GM12878 (cell line): ENCODE results near the gene MRGPRG. TPM values are rescaled to one million over a fixed set of nuclear protein-coding genes. Genes with fewer than 3 reads are reported as not detected.
"Not testable (repeated sequence)": the region's sequence is repeated elsewhere in the genome, so short reads cannot be mapped to it uniquely, and the experiment has no call there.

Experiments used
- ATAC-seq: fragments of 200-7000 bp; cut with Tn5 transposase; 3 replicates; pipeline ENCODE4 v1.9.1; 2020; ENCODE audit warnings: mild to moderate bottlenecking, moderate library complexity
- BruUV-seq: library from RNA; stranded (reverse); fragments of 400-500 nt; replicated peaks from 2 replicates; lab custom pipeline; 2021; lab: Mats Ljungman, UMichigan
- CTCF ChIA-PET: fragments of 300-600 bp; sonication (Branson Sonifier 250); formaldehyde crosslinking; extraction: SDS; loops from one replicate; lab custom pipeline; 2021; ENCODE audit warnings: inconsistent platforms; lab: Yijun Ruan, JAX
- POLR2A ChIA-PET: fragments of 350-600 bp; formaldehyde crosslinking; extraction: SDS; loops from one replicate; lab custom pipeline; 2021; ENCODE audit warnings: inconsistent platforms; lab: Charles Lee
- RAD21 ChIA-PET: fragments of 300-600 bp; sonication (Branson Sonifier 250); formaldehyde crosslinking; loops from one replicate; lab custom pipeline; 2023; ENCODE audit warnings: antibody characterized with exemption; ENCODE audit not compliant: unreplicated experiment; lab: Charles Lee
- SMC1A ChIA-PET: fragments of 300-600 bp; sonication (Branson Sonifier 250); formaldehyde crosslinking; loops from one replicate; lab custom pipeline; 2023; ENCODE audit not compliant: unreplicated experiment, uncharacterized antibody; lab: Charles Lee
- DNase-seq: peaks from one replicate; pipeline ENCODE4 v3.0.0-alpha.2; 2011; ENCODE audit warnings: low read depth, low spot score
- FAIRE-seq: peaks from 3 replicates; lab custom pipeline; 2011; peaks lifted over from hg19 to GRCh38; lab: Jason Lieb, UNC
- H2AFZ ChIP-seq: 2 replicates; pipeline ENCODE4 v1.6.0; 2011; ENCODE audit warnings: low read depth, low read length, control low read depth; ENCODE audit not compliant: control insufficient read depth
- H3K27ac ChIP-seq: 2 replicates; pipeline ENCODE4 v1.5.1; 2011; ENCODE audit warnings: control low read depth; ENCODE audit not compliant: control insufficient read depth, insufficient read depth
- H3K27me3 ChIP-seq, 2 experiments: replicated peaks in 1 of 2; 2 replicates each; pipeline versions ENCODE4 v1.6.0 to v1.6.1; 2011; ENCODE audit warnings: low read length in 1 of 2; ENCODE audit not compliant: control insufficient read depth in 2 of 2, insufficient read depth in 2 of 2
- H3K36me3 ChIP-seq, 2 experiments: 2 replicates each; pipeline ENCODE4 v1.5.1; 2011; ENCODE audit warnings: low read length in 1 of 2; ENCODE audit not compliant: control insufficient read depth in 2 of 2, insufficient read depth in 2 of 2
- H3K4me1 ChIP-seq: 2 replicates; pipeline ENCODE4 v1.6.1; 2011; ENCODE audit warnings: mild to moderate bottlenecking, low read length, moderate library complexity, mixed read lengths; ENCODE audit not compliant: control insufficient read depth, insufficient read depth
- H3K4me2 ChIP-seq: 2 replicates; pipeline ENCODE4 v1.6.0; 2011; ENCODE audit warnings: control low read depth; ENCODE audit not compliant: control insufficient read depth, insufficient read depth
- H3K4me3 ChIP-seq: fragments of 200-600 bp; sonication (generic); 2 replicates; pipeline ENCODE4 v1.5.1; 2016
- H3K79me2 ChIP-seq: 2 replicates; pipeline ENCODE4 v1.6.0; 2011; ENCODE audit warnings: low read length; ENCODE audit not compliant: control insufficient read depth, insufficient read depth
- H3K9ac ChIP-seq: 2 replicates; pipeline ENCODE4 v1.8.0; 2011; ENCODE audit warnings: low read length, control low read depth, mixed read lengths; ENCODE audit not compliant: control insufficient read depth, insufficient read depth
- H3K9me3 ChIP-seq: replicated peaks from 3 replicates; pipeline ENCODE4 v1.5.1; 2011; ENCODE audit warnings: mild to moderate bottlenecking, low read length; ENCODE audit not compliant: control insufficient read depth, insufficient read depth
- H4K20me1 ChIP-seq: 2 replicates; pipeline ENCODE4 v1.6.0; 2011; ENCODE audit not compliant: control insufficient read depth, insufficient read depth
- WGBS: methylation state at CpG from one replicate; pipeline ENCODE4 v1.1.6; 2016; ENCODE audit warnings: low lambda C conversion rate; ENCODE audit not compliant: insufficient replicate concordance, insufficient coverage; ENCODE audit errors: missing lambda C conversion rate; 5-methylcytosine and 5-hydroxymethylcytosine counted together
- in situ Hi-C: fragments of 300-500 bp; cut with MboI; formaldehyde crosslinking; loops from 9 replicates; pipeline ENCODE4 v1.14.3; 2018; ENCODE audit warnings: mixed read lengths
- intact Hi-C: fragments of 100-400 bp; cut with micrococcal nuclease; formaldehyde crosslinking; loops from one replicate; pipeline ENCODE4 v1.14.2; 2022; ENCODE audit not compliant: unreplicated experiment
- polyA plus RNA-seq, 11 experiments: library from polyadenylated mRNA; depleted of rRNA in 4 of 11; unstranded in 6 of 11; stranded (reverse) in 5 of 11; fragments of >200 nt; fragmentation: Nextera tagmentation in 4 of 11; fragmentation: Illumina TruSeq in 1 of 11; extraction: Ambion mirVana in 4 of 11; extraction: Trizol in 1 of 11; gene quantifications; 1 replicate in 1 of 11; 2 replicates in 10 of 11; pipeline versions ENCODE4 v1.2.1 to v1.2.3, GENCODE V29; 2011 to 2016; ENCODE audit warnings: inconsistent platforms in 2 of 11, missing spikeins in 2 of 11, low read depth in 1 of 11
- total RNA-seq, 4 experiments: library from RNA; depleted of rRNA in 3 of 4; stranded (reverse); fragments of >200 nt in 3 of 4; fragmentation: Illumina TruSeq in 1 of 4; extraction: Trizol in 1 of 4; gene quantifications; 2 replicates each; pipeline versions ENCODE4 v1.2.1 to v1.2.3, GENCODE V29; 2013 to 2021

The MRGPRG gene
- total and polyA plus RNA-seq, 10 of the 15 experiments (the other 5 are each of a cell fraction or from before 2014, with no cell fraction given) = not detected

DNA sequence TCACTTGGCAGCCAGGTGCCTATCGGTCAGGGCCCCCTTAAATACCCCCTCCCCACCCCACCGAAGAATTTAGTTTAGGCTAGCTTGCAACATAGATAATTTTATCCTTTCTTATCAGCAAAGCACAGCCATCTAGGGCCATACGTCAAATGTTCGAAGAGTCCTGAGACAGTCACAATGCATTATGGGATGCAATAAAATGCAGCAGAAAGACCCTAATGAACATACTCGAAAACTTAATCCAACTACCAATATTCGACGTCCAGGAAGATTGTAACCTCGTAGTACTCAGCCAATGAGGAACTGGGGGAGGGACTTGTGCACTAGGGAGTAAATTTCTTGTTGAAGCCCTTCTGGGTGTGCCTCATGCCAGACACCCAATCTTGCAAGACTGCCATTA lies 43.2 kb upstream of the MRGPRG start:
- H3K27ac ChIP-seq, BruUV-seq, RAD21 ChIA-PET, intact Hi-C loops, ATAC-seq, H3K9me3 ChIP-seq, H4K20me1 ChIP-seq, H3K9ac ChIP-seq, CTCF ChIA-PET, H3K4me3 ChIP-seq, DNase-seq, in situ Hi-C loops, H3K4me1 ChIP-seq, H3K27me3 ChIP-seq, H3K79me2 ChIP-seq, POLR2A ChIA-PET, H2AFZ ChIP-seq, FAIRE-seq, H3K36me3 ChIP-seq, SMC1A ChIA-PET, H3K4me2 ChIP-seq: not testable (repeated sequence)
- WGBS = no CpG with 5 or more reads among the region's 8 CpGs

DNA sequence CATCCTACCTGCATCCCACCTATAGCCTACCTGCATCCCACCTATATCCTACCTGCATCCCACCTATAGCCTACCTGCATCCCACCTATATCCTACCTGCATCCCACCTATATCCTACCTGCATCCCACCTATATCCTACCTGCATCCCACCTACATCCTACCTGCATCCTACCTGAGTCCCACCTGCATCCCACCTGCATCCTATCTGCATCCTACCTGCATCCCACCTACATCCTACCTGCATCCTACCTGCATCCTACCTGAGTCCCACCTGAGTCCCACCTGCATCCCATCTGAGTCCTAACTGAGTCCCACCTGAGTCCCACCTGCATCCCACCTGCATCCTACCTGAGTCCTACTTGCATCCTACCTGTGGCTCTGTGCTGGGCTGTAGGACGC lies 38.9 kb upstream of the MRGPRG start:
- 20% methylated on average over 1 of the region's 1 CpG for WGBS
- SMC1A ChIA-PET, H3K27me3 ChIP-seq, BruUV-seq, FAIRE-seq, H3K36me3 ChIP-seq, RAD21 ChIA-PET, H3K27ac ChIP-seq, H3K4me1 ChIP-seq, in situ Hi-C loops, H3K9me3 ChIP-seq, CTCF ChIA-PET, H4K20me1 ChIP-seq, H3K79me2 ChIP-seq, H3K4me3 ChIP-seq, POLR2A ChIA-PET, H3K4me2 ChIP-seq, H3K9ac ChIP-seq, DNase-seq, intact Hi-C loops, ATAC-seq, H2AFZ ChIP-seq: not testable (repeated sequence)

DNA sequence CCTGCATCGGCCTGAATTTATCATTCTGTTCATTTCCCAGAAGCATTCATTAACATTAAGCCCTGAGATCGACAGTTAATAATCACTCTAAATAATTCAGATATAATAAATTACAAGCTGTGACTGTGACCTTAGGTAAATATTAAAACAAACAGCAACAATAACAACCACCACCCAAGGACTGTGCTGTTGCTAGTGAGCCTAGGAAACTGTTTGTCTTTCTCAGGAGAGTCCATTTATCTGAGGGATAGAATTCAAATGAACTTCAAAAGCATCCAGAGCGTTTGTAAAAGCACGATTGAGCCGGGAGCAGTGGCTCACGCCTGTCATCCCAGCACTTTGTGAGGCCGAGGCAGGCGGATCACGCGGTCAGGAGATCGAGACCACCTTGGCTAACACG lies 36.6 kb upstream of the MRGPRG start:
- RAD21 ChIA-PET, DNase-seq, H3K4me2 ChIP-seq, H3K9ac ChIP-seq, H3K79me2 ChIP-seq, H3K9me3 ChIP-seq, intact Hi-C loops, H3K4me3 ChIP-seq, BruUV-seq, H3K27ac ChIP-seq, FAIRE-seq, CTCF ChIA-PET, H3K36me3 ChIP-seq, in situ Hi-C loops, H2AFZ ChIP-seq, POLR2A ChIA-PET, ATAC-seq, H3K4me1 ChIP-seq, H3K27me3 ChIP-seq, H4K20me1 ChIP-seq, SMC1A ChIA-PET: not testable (repeated sequence)
- WGBS = no CpG with 5 or more reads among the region's 12 CpGs

DNA sequence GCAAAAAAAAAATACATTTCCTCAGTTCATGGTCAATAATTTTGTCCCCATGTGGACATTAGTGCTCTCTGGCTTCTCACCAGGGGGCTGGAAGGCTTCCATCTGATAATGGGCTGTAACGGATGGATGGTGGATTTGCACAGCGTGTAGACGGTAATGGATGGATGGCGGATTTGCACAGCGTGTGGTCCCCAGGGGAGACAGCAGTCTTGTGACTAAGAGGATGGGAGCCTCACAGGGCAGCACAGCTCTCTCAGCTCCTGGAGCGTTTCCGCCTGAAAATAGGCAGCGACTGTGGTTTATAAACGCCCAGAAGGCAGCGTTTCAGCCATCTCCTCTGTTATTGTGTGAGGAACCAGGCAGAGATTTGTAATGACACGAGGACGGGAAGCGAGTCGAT lies 36.2 kb upstream of the MRGPRG start:
- WGBS = no CpG with 5 or more reads among the region's 14 CpGs
- H3K79me2 ChIP-seq, DNase-seq, H3K36me3 ChIP-seq, H3K4me2 ChIP-seq, in situ Hi-C loops, BruUV-seq, H3K27me3 ChIP-seq, H3K4me3 ChIP-seq, H2AFZ ChIP-seq, H3K4me1 ChIP-seq, CTCF ChIA-PET, ATAC-seq, SMC1A ChIA-PET, POLR2A ChIA-PET, H4K20me1 ChIP-seq, FAIRE-seq, RAD21 ChIA-PET, H3K9ac ChIP-seq, H3K27ac ChIP-seq, H3K9me3 ChIP-seq, intact Hi-C loops: not testable (repeated sequence)
